Iris pigment epithelial cell (primary cell): ENCODE results near the gene TNRC6C.
"Not testable (repeated sequence)": the region's sequence is repeated elsewhere in the genome, so short reads cannot be mapped to it uniquely, and the experiment has no call there.

ENCODE experiments used
- DNase-seq: peaks from one replicate; pipeline ENCODE4 v3.0.0-alpha.2; 2011; ENCODE audit warnings: low read depth

Gene TNRC6C

DNA sequence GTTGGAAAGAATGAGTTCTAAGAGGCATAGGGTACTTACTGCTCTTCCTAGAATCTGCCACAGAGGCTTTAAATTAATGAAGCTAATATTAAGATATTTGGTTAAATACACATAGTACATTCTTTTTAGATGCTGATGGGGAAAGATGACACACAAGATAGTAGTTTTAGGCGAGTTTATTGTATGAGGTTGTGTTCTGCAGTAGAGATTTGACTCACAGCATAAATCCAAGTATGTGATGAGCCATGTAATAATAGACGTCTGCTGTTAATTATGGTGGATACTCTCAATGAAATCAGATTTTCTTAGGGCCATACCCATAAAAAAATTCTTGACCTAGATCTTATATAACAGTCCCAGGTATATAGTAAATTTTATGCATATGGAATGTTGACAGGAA lies 8.0 kb downstream of the TNRC6C start:
- DNase-seq = no peak

DNA sequence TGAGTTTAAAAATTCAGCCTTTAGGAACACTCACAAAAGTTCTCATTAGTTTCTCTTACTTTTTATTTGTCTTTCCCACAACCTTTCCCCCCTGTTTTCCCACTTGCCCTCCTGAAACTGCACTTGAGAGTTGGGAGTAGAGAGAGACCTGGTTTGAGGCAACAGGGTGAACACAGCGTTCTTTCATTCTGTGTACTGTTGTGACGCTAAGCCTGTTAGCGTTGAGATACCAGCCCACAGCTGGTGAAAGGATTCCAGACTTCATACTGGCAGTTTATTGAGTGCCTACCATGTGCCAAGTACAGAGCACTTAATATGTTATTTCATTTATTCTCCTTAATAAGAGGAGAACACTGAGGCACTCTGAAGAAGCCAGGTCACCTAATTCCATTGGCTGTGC lies 10.3 kb downstream of the TNRC6C start:
- DNase-seq = no peak

DNA sequence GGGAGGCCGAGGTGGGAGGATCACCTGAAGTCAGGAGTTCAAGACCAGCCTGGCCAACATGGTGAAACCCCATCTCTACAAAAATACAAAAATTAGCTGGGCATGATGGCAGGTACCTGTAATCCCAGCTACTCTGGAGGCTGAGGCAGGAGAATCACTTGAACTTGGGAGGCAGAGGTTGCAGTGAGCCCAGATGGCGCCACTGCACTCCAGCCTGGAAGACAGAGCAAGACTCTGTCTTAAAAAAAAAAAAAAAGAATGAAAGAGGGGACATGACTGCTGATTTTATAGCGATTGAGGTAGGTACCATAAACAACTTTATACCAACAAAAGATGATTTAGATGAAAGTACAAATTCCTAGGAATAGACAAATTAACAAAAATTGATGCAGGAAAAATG lies 13.8 kb downstream of the TNRC6C start:
- DNase-seq = not testable (repeated sequence)

- no peak for DNase-seq
Observed at GRCh38 chr17:77973953-77974352, 15.4 kb downstream of the TNRC6C start.

DNA sequence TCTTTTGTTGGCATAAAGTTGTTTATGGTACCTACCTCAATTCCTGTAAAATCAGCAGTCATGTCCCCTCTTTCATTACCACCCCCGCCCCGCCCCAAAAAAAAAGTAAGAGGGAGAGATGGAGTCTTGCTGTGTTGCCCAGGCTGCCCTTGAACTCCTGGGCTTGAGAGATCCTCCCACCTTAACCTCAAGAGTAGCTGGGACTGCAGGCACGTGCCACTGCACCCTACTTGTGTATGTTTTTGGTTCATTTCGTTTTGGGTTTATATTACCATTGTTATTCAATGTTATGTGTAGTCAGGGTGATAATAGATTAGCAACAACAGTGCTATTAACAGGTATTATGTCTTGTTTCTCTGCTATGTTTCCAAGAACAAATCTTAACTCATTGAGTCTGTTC lies 15.9 kb downstream of the TNRC6C start:
- no peak for DNase-seq

DNA sequence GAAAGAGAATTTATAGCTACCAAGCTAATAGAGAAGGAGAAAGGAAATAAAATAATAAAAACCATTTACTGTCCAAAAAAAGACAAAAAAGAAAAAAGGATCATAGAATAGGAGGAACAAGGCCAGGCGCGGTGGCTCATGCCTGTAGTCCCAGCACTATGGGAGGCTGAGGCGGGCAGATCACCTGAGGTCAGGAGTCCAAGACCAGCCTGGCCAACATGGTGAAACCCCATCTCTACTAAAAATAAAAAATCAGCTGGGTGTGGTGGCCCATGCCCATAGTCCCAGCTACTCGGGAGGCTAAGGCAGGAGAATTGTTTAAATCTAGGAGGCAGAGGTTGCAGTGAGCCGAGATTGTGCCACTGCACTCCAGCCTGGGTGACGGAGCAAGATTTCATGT lies 23.9 kb downstream of the TNRC6C start:
- DNase-seq = not testable (repeated sequence)

DNA sequence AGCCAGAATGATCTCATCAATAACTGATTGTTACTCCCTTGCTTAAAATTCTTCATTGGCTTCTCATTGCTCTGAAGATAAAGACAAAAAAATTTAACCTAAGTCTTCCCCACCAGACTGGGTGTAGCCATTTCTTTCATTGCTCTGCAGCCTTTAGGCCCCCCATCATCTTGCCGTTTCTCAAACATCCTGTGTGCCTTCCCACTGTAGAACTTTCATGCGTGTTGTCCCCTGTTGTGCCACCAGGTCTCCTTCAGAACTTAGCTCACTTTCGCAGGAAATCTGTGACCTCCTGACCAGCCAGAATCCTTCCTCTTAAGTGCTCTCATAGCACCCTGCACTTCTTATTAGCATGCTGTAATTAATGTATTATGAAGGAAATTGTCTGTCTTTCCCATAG lies 31.8 kb downstream of the TNRC6C start:
- no peak for DNase-seq

DNA sequence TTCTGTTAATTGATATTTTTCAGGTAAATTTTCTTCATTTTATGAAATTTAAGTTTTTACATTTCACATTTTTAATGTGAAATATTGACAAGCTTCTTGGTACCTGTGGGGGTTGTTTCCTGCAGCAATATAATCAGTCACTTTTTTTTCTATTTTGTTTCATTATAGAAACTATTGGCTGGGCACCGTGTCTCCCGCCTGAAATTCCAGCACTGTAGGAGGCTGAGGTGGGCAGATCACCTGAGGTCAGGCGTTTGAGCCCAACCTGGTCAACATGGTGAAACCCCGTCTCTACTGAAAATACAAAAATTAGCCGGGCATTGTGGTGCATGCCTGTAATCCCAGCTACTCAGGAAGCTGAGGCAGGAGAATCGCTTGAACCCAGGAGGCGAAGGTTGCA lies 35.2 kb downstream of the TNRC6C start:
- DNase-seq = not testable (repeated sequence)

- DNase-seq = no peak
Observed at GRCh38 chr17:77995146-77995852, 36.8 kb downstream of the TNRC6C start.

DNA sequence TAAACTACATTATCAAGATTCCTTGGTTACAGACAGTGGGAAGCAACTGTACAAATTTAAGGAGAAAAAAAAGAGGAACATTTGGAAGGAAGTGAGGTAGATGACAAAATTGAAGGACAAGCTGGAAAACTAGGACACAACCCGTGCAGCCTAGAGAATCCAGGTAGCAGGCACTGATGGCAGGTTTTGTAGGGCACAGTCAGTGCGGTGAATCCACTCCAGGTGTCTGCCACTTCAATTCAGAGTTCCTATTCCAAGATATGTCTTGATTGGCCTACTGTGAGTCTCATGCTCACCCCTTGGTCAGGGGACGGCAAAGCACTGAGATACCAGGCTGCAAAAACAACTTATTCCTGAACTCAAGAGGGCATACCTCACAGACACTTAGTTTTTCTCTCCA lies 37.8 kb downstream of the TNRC6C start:
- DNase-seq = no peak

GRCh38 chr17:77999413-78000173 lies 41.1 kb downstream of the TNRC6C start:
- peak; percentile 26 for DNase-seq

DNA sequence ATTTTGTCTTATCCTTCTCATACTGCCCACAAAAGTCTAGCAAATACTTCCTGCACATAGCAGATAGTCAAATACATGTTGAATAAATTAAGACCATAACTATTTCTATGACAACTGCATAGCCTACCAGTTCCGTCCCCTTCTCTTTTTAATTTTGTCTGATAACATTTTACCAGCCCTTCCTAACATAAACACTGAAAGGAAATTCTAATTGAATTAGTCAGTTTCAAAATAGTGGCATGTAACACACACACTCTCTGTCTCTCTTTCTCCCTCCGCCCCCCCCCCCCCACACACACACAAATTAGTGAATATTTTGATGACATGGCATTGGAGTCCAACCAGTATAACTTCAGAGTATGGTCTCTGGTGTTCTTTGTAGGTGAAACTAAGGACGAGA lies 41.8 kb downstream of the TNRC6C start:
- DNase-seq = peak; percentile 36

GRCh38 chr17:78001182-78001581 lies 42.7 kb downstream of the TNRC6C start:
- peak; percentile 6 for DNase-seq

GRCh38 chr17:78001612-78002011 lies 43.1 kb downstream of the TNRC6C start:
- DNase-seq = no peak

GRCh38 chr17:78002166-78002565 lies 43.7 kb downstream of the TNRC6C start:
- DNase-seq = no peak

DNA sequence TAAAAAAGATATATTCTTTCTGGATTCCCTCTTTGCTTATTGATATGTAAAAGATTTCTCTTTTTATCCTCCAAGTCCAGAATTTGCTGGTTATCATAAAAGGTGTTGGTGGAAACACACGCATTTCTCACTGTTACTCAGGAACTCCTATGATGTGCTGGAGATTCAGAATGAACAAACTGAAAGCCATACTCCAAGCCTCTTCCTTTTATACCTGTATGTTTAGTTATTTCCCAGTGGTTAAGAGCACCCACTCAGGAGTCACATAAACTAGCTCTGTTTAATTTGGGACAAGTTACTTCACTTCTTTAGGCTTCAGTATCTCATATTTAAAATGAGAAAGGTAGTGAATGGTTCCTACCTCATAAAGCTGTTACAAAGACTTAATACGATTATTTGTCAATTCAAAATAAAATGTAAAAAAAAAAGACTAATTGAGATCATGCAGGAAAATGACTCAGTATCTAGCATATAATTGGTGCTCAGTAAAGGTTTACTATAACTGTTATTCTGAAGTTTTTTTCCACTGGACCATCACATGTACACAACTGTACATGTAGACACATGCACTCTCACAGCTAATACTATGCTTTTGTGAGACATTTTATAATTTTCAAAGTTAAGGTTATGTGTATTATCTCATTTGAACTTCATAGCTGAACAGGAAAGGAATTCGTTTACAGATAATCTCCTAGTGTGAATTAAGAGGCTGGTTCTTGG lies 47.1 kb downstream of the TNRC6C start:
- no peak for DNase-seq

GRCh38 chr17:78006338-78006737 lies 47.8 kb downstream of the TNRC6C start:
- DNase-seq = no peak

GRCh38 chr17:78007647-78008046 lies 49.1 kb downstream of the TNRC6C start:
- no peak for DNase-seq

GRCh38 chr17:78010759-78011158 lies 52.3 kb downstream of the TNRC6C start:
- no peak for DNase-seq

- no peak for DNase-seq
Observed at GRCh38 chr17:78012428-78012827, 53.9 kb downstream of the TNRC6C start.

- peak; percentile 64 for DNase-seq
Observed at GRCh38 chr17:78013683-78014467, 55.4 kb downstream of the TNRC6C start.

GRCh38 chr17:78014646-78015045 lies 56.1 kb downstream of the TNRC6C start:
- no peak for DNase-seq
